GM12878 (cell line): Measurements from ENCODE around the gene ERC2.

ENCODE experiments used
- CTCF ChIP-seq, 3 experiments: IDR thresholded peaks in 2 of 3; conservative IDR thresholded peaks in 1 of 3; 2 replicates each; pipeline ENCODE4 v1.5.1; 2011; ENCODE audit warnings: low read depth in 3 of 3, low read length in 3 of 3, mild to moderate bottlenecking in 3 of 3, control low read depth in 2 of 3, moderate library complexity in 2 of 3, inconsistent platforms in 1 of 3, mixed read lengths in 1 of 3; ENCODE audit not compliant: control insufficient read depth in 2 of 3, insufficient read depth in 1 of 3; ENCODE audit errors: extremely low read depth in 1 of 3
- NFIC ChIP-seq: IDR thresholded peaks from 2 replicates; pipeline ENCODE4 v1.6.1; 2012; ENCODE audit warnings: low read depth, mild to moderate bottlenecking, inconsistent platforms, low read length, moderate library complexity
- POLR2AphosphoS5 ChIP-seq: IDR thresholded peaks from 2 replicates; pipeline ENCODE4 v1.6.1; 2011; ENCODE audit warnings: mild to moderate bottlenecking, low read length, inconsistent platforms
- SMARCA5 ChIP-seq: fragments of 450-650 bp; IDR thresholded peaks from 2 replicates; pipeline ENCODE4 v1.6.1; 2017; ENCODE audit warnings: mild to moderate bottlenecking
- USF2 ChIP-seq: IDR thresholded peaks from 2 replicates; pipeline ENCODE4 v1.6.1; 2011; ENCODE audit warnings: low read depth, low read length, improper control_type of control experiment, borderline replicate concordance

- TF ChIP-seq CTCF (IDR thresholded peaks at IDR 0.05 in 2 of 3, conservative IDR thresholded peaks at IDR 0.05 in 1 of 3; ENCODE audit: control insufficient read depth in 2 of 3, extremely low read depth in 1 of 3, insufficient read depth in 1 of 3, low read depth in 3 of 3, low read length in 3 of 3): no peak
- TF ChIP-seq USF2: no peak
- TF ChIP-seq POLR2AphosphoS5: no peak
- no peak for TF ChIP-seq SMARCA5
- no peak for TF ChIP-seq NFIC
Measured at GRCh38 chr3:55541016-55541415, 927.3 kb downstream of the ERC2 start.
